ENCODE results near the gene CRYM. TPM values are rescaled to one million over a fixed set of nuclear protein-coding genes. Genes with fewer than 3 reads are reported as not detected.

Gene CRYM
- polyA plus RNA-seq, 1 experiment = not detected

- no peaks in the 10 kb centered on the region for H3K36me3 ChIP-seq (ENCODE audit: control insufficient read depth, insufficient read depth, low read length)
- TF ChIP-seq, protein P1, sequence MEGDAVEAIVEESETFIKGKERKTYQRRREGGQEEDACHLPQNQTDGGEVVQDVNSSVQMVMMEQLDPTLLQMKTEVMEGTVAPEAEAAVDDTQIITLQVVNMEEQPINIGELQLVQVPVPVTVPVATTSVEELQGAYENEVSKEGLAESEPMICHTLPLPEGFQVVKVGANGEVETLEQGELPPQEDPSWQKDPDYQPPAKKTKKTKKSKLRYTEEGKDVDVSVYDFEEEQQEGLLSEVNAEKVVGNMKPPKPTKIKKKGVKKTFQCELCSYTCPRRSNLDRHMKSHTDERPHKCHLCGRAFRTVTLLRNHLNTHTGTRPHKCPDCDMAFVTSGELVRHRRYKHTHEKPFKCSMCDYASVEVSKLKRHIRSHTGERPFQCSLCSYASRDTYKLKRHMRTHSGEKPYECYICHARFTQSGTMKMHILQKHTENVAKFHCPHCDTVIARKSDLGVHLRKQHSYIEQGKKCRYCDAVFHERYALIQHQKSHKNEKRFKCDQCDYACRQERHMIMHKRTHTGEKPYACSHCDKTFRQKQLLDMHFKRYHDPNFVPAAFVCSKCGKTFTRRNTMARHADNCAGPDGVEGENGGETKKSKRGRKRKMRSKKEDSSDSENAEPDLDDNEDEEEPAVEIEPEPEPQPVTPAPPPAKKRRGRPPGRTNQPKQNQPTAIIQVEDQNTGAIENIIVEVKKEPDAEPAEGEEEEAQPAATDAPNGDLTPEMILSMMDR (IDR thresholded peaks at IDR 0.05; ENCODE audit: insufficient read depth, low read depth, low read length) = no peak
- ChIA-PET CTCF (no interaction called here), POLR2A (no interaction called here)
- no peak overlapping the region for H3K4me3 ChIP-seq (ENCODE audit: low read depth, low read length)
- H3K27me3 ChIP-seq (ENCODE audit: control insufficient read depth, insufficient read depth, low read length) = peaks cover 5% of the 10 kb centered on the region
- no peak for DNase-seq (ENCODE audit: low read depth)
Observed at GRCh38 chr16:21242756-21243155, 35.3 kb downstream of the CRYM start.

GRCh38 chr16:21239646-21240045 is 38.4 kb downstream of the CRYM start:
- CTCF ChIA-PET = no interaction called here
- no peak overlapping the region for H3K4me3 ChIP-seq (ENCODE audit: low read depth, low read length)
- POLR2A ChIA-PET = no interaction called here
- H3K27me3 ChIP-seq (ENCODE audit: control insufficient read depth, insufficient read depth, low read length) = no peaks in the 10 kb centered on the region; the same call in 1 of the 2 replicates
- DNase-seq (ENCODE audit: low read depth) = no peak
- H3K36me3 ChIP-seq (ENCODE audit: control insufficient read depth, insufficient read depth, low read length) = no peaks in the 10 kb centered on the region
- TF ChIP-seq, protein P1 (IDR thresholded peaks at IDR 0.05; ENCODE audit: insufficient read depth, low read depth, low read length) = no peak

DNA sequence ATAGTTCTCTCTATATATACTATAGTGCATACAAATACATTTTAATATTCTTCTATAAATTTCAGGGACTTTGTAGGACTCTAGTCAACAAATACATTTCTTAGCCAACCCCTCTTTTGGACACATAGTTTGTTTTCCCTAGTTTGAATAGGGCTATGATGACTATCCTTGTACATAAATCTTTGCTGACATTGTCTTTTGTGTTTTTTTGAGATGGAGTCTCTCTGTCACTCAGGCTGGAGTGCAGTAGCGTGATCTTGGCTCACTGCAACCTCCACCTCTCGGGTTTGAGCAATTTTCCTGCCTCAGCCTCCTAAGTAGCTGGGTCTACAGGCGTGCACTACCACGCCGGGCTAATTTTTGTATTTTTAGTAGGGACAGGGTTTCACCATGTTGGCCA is 41.3 kb downstream of the CRYM start:
- Histone ChIP-seq H3K4me3 (ENCODE audit: low read depth, low read length) (no peak overlapping the region), H3K36me3 (ENCODE audit: control insufficient read depth, insufficient read depth, low read length) (no peaks in the 10 kb centered on the region), H3K27me3 (ENCODE audit: control insufficient read depth, insufficient read depth, low read length) (no peaks in the 10 kb centered on the region)
- TF ChIP-seq, protein P1 (IDR thresholded peaks at IDR 0.05; ENCODE audit: insufficient read depth, low read depth, low read length) = no peak
- no peak for DNase-seq (ENCODE audit: low read depth)
- CTCF ChIA-PET = interaction anchor here (0.6 kb wide), 1 partner anchor 80 kb away, joined by 3 read pairs; no protein-coding TSS in a partner anchor
- POLR2A ChIA-PET = no interaction called here

- POLR2A ChIA-PET = no interaction called here
- H3K36me3 ChIP-seq (ENCODE audit: control insufficient read depth, insufficient read depth, low read length) = no peaks in the 10 kb centered on the region
- TF ChIP-seq, protein P1 (IDR thresholded peaks at IDR 0.05; ENCODE audit: insufficient read depth, low read depth, low read length) = no peak
- no peak overlapping the region for H3K4me3 ChIP-seq (ENCODE audit: low read depth, low read length)
- DNase-seq (ENCODE audit: low read depth) = no peak
- CTCF ChIA-PET = no interaction called here
- H3K27me3 ChIP-seq (ENCODE audit: control insufficient read depth, insufficient read depth, low read length) = no peaks in the 10 kb centered on the region
Observed at GRCh38 chr16:21235199-21235585, 42.9 kb downstream of the CRYM start.

DNA sequence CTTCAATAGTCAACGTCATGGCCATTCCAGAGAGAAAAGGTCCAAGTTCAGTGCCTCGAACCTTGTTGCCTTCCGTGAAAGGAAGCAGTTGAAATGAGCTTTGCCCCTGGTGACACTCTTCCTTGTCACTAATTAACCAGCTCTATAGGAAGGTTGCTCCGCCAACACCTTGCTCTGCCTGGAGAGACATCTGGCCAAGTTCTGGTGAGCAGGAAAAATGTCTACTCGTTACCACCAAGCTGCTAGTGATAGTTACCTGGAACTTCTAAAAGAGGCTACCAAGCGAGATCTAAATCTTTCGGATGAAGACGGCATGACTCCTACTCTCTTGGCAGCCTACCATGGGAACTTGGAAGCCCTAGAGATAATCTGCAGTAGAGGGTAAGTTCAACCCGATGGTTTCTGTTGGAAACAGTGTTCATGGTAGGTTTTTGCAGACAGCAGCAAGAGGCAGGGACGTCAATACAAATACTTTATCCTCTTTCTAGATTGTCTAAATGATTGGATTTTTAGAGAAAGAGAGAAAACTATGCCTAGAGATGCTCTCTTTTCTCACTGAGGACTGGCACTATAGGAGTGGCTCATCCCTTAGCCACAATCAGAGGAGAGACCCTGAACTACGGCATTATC is 44.5 kb downstream of the CRYM start, which contains the start of gene ANKS4B:
Gene ANKS4B, plus strand, starts transcription at position 179 of the 630 bp plus-strand sequence. Its CDS starts 39 bp downstream, at position 218.
- Histone ChIP-seq H3K4me3 (ENCODE audit: low read depth, low read length) (no peak within 1 kb of the TSS), H3K27me3 (ENCODE audit: control insufficient read depth, insufficient read depth, low read length) (0 out of 2 replicates have a peak, but pooled peaks cover under 1% of the 10 kb centered on the region), H3K36me3 (ENCODE audit: control insufficient read depth, insufficient read depth, low read length) (no peaks in the 10 kb centered on the region)
- TF ChIP-seq, protein P1 (IDR thresholded peaks at IDR 0.05; ENCODE audit: insufficient read depth, low read depth, low read length) = no peak
- POLR2A ChIA-PET = no interaction called here
- no peak for DNase-seq (ENCODE audit: low read depth)
- CTCF ChIA-PET = interaction anchor here (1.1 kb wide), 1 partner anchor 1423 kb away, joined by 3 read pairs; no protein-coding TSS in a partner anchor

Measured in BJ (cell line).